Hematopoietic multipotent progenitor cell treated with erythropoietin and hydrocortisone succinate and interleukin-3 and kit ligand, for 8 days (in vitro differentiated cells): ENCODE data around the gene NAV3.
A peak's percentile ranks its signal among the peaks of the same experiment; 100 is the strongest.

Experiments used
- DNase-seq: peaks from one replicate; pipeline ENCODE4 v3.0.0-alpha.2; 2015

The NAV3 gene

DNA sequence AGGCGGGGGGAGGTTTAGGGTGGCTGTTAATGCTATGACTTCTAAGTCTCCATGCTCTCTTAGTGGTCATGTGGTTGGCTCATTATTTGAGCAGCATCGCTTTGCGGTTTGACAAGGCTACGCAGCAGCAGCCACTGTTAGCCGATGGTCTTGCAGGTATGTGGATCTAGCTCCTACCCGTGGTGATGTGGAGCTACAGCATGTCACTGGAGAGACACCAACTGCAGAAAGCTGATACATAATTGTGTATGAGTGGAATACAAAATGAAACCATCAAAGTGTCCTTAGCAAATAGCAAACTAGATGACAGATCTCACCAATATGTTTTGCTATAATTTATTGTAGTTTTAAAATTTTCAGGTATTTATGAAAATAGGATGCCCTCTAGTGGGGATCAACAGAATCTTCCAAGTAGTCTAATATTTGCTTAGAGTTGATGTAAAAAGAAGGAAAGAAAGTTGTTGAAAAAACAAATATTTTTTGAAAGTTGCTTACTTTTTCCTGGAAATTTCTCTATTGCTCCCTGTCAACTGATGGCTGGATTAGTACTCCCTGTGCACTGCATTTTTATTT lies 94.9 kb downstream of the NAV3 start:
- DNase-seq: peak; percentile 74

DNA sequence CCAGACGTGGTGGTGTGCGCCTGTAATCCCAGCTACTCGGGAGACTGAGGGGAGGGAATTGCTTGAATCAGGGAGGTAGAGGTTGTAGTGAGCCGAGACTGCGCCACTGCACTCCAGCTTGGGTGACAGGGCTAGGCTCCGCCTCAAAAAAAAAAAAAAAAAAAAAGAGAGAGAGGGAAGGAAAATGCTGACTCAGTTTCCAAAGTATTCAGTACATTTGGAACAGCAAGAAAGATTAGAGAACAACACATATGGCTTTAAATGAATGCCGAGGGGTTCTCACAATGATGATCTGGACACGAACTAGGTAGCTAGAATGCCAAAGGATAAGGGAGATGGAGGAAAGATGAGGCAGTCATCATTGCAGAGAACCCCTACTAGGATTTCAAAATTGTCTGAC lies 97.4 kb downstream of the NAV3 start:
- no peak for DNase-seq

- DNase-seq: no peak
These were observed 101.5 kb downstream of the NAV3 start for GRCh38 chr12:77932216-77932615.

DNA sequence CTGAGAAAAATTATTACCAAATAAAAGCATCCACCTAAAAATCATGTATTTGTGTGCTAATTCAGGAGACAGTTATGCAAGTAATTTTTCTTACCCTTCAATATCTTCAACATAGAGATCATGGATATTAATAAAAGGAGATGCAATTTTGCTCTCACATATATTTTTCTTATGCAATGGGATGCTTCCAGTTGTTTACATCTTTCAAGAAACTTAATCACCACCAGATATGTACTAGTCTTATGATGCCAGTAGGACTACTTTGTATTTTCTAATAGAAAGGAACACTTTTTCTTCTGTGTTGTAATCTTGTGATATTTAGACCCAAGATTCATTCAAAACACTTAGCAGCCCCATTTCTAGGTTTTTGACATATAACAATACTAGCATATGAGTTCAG lies 107.6 kb downstream of the NAV3 start:
- no peak for DNase-seq

GRCh38 chr12:77940011-77940423 lies 109.3 kb downstream of the NAV3 start:
- no peak for DNase-seq

- DNase-seq: no peak
These were observed 109.9 kb downstream of the NAV3 start for GRCh38 chr12:77940567-77940966.

- DNase-seq: no peak
These were observed 110.7 kb downstream of the NAV3 start for GRCh38 chr12:77941401-77941800.

GRCh38 chr12:77943466-77943865 lies 112.8 kb downstream of the NAV3 start:
- no peak for DNase-seq

- DNase-seq: no peak
These were observed 115.9 kb downstream of the NAV3 start for GRCh38 chr12:77946541-77947061.

- no peak for DNase-seq
These were observed 116.6 kb downstream of the NAV3 start for GRCh38 chr12:77947330-77947729.

DNA sequence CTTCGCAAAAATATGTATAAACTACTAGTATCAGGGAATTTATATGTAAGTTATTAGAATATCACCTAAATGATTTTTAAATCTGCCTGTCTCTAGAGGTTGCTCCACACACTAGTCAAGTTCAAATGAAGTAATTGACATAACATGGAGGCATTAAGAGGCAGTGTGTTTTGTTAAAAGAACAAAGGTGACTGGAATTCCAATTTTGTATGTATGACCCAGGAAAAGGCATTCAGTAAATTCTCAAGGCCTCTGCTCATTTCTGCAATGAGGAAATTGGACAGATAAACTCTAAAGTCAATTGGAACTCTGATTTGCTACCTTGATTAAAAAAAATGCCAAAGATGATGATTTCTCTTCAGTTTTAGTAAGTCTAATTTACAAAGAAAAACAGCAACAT lies 117.1 kb downstream of the NAV3 start:
- no peak for DNase-seq

DNA sequence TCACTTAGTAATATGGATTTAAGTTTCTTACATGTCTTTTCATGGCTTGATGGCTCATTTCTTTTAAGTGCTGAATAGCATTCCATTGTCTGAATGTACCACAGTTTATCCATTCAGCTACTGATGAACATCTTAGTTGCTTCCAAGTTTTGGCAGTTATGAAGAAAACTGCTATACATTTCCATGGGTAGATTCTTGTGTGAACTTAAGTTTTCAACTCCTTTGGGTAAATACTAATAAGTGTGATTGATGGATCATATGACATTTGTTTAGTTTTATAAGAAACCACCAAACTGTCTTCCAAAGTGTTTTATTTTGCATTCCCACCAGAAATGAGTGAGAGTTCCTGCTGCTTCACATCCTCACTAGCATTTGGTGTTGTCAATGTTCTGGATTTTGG lies 119.2 kb downstream of the NAV3 start:
- no peak for DNase-seq

DNA sequence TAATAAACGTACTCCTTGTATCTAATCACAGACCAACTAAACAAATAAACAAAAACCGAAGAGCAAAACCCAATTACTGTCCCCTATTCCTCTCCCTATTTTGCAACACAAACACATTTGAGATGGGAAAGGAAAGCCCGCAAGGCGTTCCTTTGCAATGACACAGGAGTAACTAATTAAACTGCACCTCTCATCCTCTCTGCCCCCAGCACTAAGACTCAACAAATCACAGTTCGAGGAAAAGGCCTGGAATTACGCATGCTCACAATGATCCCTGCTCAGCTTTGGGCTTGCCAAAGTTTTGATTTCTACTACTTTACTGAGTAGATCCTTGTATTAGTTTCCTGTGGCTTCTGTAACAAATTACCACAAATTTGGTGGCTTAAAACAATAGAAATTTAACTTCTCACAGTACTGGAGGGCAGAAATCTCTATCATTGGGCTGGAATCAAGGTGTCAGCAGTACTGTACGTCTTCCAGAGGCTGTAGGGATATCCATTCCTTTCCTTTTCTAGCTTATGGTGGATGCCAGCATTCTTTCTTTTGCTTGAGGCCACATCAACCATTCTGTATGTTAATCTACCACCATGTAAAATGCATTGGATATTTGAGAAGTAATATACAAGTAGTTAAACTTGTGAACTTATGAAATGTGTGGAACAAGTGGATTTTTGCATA lies 123.0 kb downstream of the NAV3 start:
- DNase-seq: no peak

DNA sequence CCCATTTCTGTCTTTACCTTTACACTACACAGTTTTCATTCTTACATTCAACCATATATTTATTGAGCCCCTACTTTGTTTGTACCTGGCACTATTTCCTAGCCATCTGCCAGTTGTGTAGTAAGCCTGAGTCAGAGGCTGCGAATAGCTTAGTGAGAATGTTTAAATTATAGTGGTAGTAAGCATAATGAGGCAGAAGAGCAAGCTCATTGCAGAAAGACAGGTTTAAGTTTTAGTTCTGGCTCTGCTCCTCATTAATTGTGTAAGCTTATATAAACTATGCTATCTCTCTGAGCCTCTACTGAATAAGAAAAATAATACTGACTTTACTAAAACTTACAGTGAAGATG lies 123.5 kb downstream of the NAV3 start:
- no peak for DNase-seq

DNA sequence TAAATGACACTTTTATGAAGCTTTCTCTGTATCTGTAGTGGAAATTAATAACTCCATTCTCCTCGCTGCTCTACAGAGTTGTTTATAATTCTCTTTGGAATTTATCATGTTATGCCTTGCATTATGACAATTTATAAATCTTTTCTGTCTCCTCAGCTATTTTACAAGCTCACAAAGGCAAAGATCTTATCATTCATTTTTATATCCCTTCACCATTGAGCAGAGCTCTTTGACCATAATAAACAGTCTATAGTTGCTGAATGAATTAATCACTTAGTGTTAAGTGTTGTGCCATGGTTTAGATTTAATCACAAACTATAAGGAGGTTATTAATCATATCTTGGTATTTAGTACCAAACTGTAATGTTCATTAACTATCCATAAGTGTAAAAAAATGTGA lies 126.4 kb downstream of the NAV3 start:
- DNase-seq: no peak

DNA sequence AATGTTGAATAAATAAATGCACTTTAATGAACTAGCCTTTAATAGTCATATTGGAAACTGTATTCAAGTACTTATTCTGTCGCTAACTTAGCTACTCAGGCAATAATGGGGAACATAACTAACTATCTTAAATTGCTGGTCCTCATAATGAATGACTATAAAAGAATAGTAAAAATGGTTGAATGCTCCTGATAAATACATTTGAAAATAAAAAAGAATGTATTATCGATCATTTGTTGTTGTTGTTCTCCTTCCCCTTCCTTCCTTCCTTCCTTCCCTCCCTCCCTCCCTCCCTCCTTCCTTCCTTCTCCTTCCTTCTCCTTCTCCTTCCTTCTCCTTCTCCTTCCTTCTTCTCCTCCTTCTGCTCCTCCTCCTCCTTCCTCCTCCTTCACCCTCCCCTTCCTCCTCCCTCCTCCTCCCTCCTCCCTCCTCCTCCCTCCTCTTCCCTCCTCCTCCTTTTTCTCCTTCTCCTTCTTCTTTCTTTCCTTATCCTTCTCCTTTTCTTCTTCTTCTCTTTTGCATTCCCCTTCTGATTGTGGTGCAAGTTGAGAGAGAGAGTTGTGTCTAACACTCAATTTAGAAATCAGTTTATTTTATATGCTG lies 133.0 kb downstream of the NAV3 start:
- DNase-seq: no peak

DNA sequence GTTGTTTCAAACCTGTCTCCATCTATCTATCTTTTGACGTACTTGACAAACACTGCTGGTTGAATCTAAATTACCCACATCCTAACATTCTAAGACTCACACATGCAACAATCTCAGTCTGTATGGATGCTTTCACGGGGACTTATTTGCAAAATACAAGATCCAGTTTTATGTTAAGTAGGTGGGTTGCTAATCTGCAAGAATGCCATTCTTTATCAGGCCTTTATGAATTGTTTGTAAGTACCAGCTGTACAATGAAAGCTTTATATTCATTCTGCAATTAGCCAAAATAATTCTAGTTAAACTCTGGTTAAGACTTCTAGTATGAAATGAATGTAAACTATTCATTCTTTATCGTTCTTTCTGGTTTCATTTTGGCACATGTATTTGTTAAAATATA lies 135.1 kb downstream of the NAV3 start:
- no peak for DNase-seq

- no peak for DNase-seq
These were observed 137.3 kb downstream of the NAV3 start for GRCh38 chr12:77968021-77968420.

- no peak for DNase-seq
These were observed 137.9 kb downstream of the NAV3 start for GRCh38 chr12:77968571-77968970.

DNA sequence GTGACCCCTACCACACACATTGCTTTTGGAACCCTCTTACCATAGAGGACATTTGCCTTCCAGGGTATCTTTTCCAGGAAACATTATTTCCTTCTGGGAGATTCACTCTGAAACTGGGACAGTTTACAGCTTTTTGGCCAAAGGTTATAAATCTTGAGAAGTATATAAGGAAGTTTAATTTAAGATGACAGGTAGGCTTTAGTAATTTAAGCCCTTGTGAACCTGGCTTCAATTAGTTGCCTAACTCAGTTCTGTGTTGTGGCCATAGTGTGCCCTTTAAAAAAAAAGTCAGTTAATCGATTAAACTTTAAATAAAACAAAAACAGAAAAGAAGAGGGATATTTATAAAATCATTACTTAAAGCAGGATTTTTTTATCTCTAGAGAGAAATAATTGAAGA lies 142.9 kb downstream of the NAV3 start:
- no peak for DNase-seq

DNA sequence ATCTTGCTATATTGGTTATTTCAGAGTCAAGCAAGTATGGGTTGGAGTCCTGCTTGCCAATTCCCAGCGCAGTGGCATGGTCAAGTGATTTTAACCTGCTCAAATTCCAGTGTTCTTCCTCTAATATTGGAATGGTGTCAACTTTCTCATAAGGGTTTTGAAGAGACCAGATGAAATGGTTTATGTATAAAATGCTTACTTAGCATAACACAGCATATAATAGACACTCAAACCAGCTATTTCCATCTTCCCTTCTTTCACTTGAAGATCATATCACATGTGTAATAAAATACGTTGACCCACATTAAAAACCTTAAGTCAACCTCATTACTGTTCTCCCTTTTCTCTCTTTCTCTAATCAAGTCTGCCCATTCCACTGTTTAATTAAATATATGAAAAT lies 144.0 kb downstream of the NAV3 start:
- DNase-seq: no peak

GRCh38 chr12:77979597-77980250 lies 149.0 kb downstream of the NAV3 start:
- DNase-seq: no peak

GRCh38 chr12:77980782-77981181 lies 150.1 kb downstream of the NAV3 start:
- DNase-seq: no peak

DNA sequence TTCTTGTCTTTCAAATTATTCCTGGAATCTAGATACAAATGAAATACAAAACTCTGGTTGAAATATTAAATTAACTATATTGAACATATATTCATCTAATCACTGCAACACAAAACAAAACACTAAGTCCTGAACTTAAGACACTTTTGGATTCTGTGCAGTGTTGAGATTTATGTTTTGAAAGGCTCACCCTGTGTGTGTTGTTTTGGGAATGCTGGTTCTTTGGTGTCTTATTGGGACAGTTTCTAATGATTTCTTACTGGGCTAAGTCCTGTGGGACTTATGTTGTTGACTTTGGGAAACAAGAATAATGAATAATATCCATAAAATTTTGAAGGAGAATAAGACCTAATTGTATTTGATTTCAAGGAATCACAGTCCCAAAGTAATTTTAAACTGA lies 153.2 kb downstream of the NAV3 start:
- DNase-seq: no peak
